ENCODE data around the gene WNT3A. TPM values are rescaled to one million over a fixed set of nuclear protein-coding genes. Genes with fewer than 3 reads are reported as not detected.
"Not testable (repeated sequence)": the region's sequence is repeated elsewhere in the genome, so short reads cannot be mapped to it uniquely, and the experiment has no call there.

Gene WNT3A
- total RNA-seq, 2 experiments from 2014 or later, result not detected

DNA sequence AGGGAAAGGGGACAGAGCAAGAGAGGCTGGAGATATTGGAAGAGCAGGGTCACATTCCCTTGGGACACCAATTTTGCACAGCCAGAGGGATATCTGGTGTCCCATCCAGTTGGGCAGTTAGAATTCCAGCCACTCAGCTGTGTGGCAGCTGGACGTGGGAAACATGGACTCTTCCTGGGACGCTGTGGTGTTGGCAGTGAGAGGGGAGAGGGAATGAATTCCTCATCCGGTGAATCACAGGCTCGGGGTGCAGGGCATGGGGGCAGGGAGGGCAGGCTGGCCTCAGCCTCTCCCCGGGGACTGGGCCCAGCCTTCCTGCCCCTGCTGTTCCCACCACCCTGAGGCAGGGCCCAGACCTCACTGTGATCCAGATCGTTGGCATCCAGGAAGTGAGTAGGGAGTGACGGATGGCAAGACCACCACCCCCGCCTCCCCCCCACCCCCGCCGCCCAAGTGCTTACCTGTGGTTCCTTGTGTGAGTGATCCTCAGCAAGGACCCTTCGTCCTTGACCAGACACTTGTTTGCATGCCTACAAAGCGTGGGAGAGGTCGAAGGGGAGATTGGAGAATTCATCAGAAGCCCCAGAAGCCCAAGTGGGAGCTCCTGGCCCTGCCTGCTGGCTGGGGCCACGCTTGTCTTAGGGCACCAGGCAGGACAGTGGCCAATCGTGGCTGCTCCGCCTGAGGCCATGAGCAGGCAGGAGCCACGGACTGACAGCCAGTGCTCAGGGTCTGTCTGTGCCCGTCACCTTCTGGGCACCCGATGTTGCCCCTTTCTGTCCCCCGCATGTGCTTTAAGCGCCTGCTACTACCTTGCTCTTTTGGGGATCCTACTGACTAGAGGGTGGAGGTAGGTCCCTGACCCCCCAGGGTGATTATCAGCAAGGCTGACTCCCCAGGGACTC is 8.7 kb downstream of the WNT3A start:
- no peak overlapping the region for H3K4me3 Mint-ChIP-seq
- H3K27me3 Mint-ChIP-seq, result peaks cover 9% of the 10 kb centered on the region
- H3K36me3 Mint-ChIP-seq, result no peaks in the 10 kb centered on the region
- no peak for DNase-seq
- H3K27ac Mint-ChIP-seq, result no peak overlapping the region
- H3K9me3 Mint-ChIP-seq, result no peaks in the 10 kb centered on the region
- H3K4me1 Mint-ChIP-seq, result no peaks in the 10 kb centered on the region

DNA sequence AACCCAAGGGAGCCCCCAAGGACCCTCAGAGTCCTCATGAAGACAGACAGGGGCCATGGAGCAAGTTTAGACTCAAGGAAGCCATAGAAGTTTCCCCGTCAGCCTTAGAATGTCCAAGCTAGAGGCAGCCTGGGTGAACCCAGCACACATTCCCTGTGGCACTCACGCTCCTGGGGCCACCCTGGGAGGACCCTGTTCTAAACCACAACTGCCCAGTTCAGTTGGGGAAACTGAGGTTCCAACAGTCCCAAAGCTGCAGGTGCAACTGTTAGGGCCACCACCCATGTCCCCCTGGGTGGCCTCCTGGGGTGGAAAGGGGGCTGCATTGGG is 9.3 kb downstream of the WNT3A start:
- H3K4me3 Mint-ChIP-seq, result no peak overlapping the region
- H3K36me3 Mint-ChIP-seq, result no peaks in the 10 kb centered on the region

GRCh38 chr1:228016653-228017355 is 10.0 kb downstream of the WNT3A start:
- H3K27ac Mint-ChIP-seq, result no peak overlapping the region
- peaks cover 6% of the 10 kb centered on the region for H3K27me3 Mint-ChIP-seq
- H3K9me3 Mint-ChIP-seq, result no peaks in the 10 kb centered on the region
- DNase-seq, result no peak
- no peak overlapping the region for H3K4me3 Mint-ChIP-seq
- no peaks in the 10 kb centered on the region for H3K36me3 Mint-ChIP-seq
- H3K4me1 Mint-ChIP-seq, result no peaks in the 10 kb centered on the region

More for the DNA sequence above, 9.3 kb downstream of the WNT3A start:
- no peak for DNase-seq
- Mint-ChIP-seq H3K9me3 (no peaks in the 10 kb centered on the region), H3K27me3 (peaks cover 6% of the 10 kb centered on the region), H3K4me1 (no peaks in the 10 kb centered on the region), H3K27ac (no peak overlapping the region)

GRCh38 chr1:228017356-228018124 is 10.7 kb downstream of the WNT3A start:
- Mint-ChIP-seq H3K9me3 (no peaks in the 10 kb centered on the region), H3K27me3 (peaks cover 6% of the 10 kb centered on the region), H3K4me1 (no peaks in the 10 kb centered on the region), H3K27ac (no peak overlapping the region), H3K4me3 (no peak overlapping the region), H3K36me3 (no peaks in the 10 kb centered on the region)
- no peak for DNase-seq

DNA sequence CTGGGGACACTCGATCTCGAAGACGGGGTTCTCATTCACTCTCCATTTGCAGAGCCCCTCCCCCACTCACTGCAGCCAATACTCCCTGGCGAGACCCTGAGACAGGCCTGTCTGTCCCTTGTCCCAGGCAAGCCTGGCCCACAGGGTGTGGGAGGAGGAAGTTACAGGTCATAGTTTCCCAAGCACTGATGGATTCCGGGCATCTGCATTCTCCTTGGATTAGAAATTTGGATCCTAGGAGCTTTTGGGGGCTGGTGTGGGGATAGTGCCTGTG is 11.3 kb downstream of the WNT3A start:
- Mint-ChIP-seq H3K27ac (no peak overlapping the region), H3K27me3 (peaks cover 5% of the 10 kb centered on the region), H3K4me1 (no peaks in the 10 kb centered on the region), H3K36me3 (no peaks in the 10 kb centered on the region), H3K9me3 (no peaks in the 10 kb centered on the region), H3K4me3 (no peak overlapping the region)
- DNase-seq, result no peak

- Mint-ChIP-seq H3K36me3 (no peaks in the 10 kb centered on the region), H3K9me3 (no peaks in the 10 kb centered on the region), H3K4me1 (no peaks in the 10 kb centered on the region), H3K4me3 (no peak overlapping the region), H3K27ac (no peak overlapping the region), H3K27me3 (peaks cover 3% of the 10 kb centered on the region)
- no peak for DNase-seq
Measured at GRCh38 chr1:228018961-228019721, 12.3 kb downstream of the WNT3A start.

GRCh38 chr1:228019722-228020083 is 12.9 kb downstream of the WNT3A start:
- H3K4me1 Mint-ChIP-seq, H3K27ac Mint-ChIP-seq, H3K27me3 Mint-ChIP-seq, H3K9me3 Mint-ChIP-seq, H3K36me3 Mint-ChIP-seq, H3K4me3 Mint-ChIP-seq, DNase-seq: not testable (repeated sequence)

GRCh38 chr1:228020686-228021354 is 14.0 kb downstream of the WNT3A start:
- Mint-ChIP-seq H3K27me3 (no peaks in the 10 kb centered on the region), H3K36me3 (no peaks in the 10 kb centered on the region), H3K4me3 (no peak overlapping the region), H3K27ac (no peak overlapping the region), H3K4me1 (no peaks in the 10 kb centered on the region), H3K9me3 (no peaks in the 10 kb centered on the region)
- DNase-seq, result no peak

DNA sequence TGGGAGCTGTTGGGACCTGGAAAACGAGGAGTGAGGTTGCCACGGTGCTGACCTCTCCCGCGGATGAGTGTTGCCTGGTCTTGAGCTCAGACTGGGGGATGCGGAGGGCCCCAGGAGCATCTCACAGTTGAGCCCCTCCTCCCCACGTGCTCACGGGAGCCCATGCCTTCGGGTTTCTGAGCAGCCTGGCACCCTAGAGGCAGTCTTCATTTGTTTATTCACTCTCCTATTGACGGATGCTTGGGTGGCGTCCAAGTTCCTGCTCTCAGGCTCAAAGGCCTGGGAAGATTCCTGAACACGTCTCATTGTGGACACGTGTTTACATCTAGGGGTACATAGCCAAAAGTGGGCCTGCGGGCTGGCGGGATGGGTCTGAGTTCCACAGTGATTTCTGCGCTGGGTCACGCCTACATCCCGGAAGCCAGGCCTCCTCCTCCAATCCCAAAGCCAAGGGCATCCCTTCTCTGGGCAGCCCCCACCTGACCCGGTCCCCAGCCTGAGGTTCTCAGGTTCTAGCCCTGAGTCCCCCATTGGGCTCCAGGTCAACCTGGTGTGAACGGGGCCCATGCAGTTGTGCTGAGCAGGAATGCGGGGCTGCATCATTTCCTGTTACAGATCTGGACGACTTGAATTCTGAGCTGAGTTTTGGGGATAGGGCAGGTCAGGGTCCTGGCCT is 14.7 kb downstream of the WNT3A start:
- Mint-ChIP-seq H3K4me3 (no peak overlapping the region), H3K27ac (no peak overlapping the region), H3K27me3 (no peaks in the 10 kb centered on the region), H3K9me3 (no peaks in the 10 kb centered on the region), H3K36me3 (no peaks in the 10 kb centered on the region), H3K4me1 (no peaks in the 10 kb centered on the region)
- DNase-seq, result no peak

- DNase-seq, result no peak
- Mint-ChIP-seq H3K36me3 (no peaks in the 10 kb centered on the region), H3K27ac (no peak overlapping the region), H3K27me3 (peaks cover 9% of the 10 kb centered on the region), H3K4me3 (no peak overlapping the region), H3K4me1 (no peaks in the 10 kb centered on the region), H3K9me3 (no peaks in the 10 kb centered on the region)
Measured at GRCh38 chr1:228022571-228023293, 15.9 kb downstream of the WNT3A start.

DNA sequence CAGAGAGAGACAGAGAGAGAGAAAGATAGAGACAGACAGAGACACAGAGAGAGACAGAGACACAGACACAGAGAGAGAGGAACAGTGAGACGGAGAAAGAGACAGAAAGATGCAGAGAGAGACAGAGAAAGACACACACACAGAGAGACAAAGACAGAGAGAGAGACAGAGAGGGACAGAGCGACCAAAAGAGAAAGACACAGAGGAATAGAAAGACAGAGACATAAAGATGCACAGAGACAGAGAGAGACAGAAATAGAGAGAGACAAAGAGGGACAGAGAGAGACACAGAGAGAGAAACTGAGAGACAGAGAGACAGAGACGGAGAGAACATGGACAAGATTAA is 16.5 kb downstream of the WNT3A start:
- H3K36me3 Mint-ChIP-seq, result no peaks in the 10 kb centered on the region
- peaks cover 10% of the 10 kb centered on the region for H3K27me3 Mint-ChIP-seq
- H3K9me3 Mint-ChIP-seq, result no peaks in the 10 kb centered on the region
- no peak for DNase-seq
- H3K4me3 Mint-ChIP-seq, result no peak overlapping the region
- no peak overlapping the region for H3K27ac Mint-ChIP-seq
- H3K4me1 Mint-ChIP-seq, result no peaks in the 10 kb centered on the region

DNA sequence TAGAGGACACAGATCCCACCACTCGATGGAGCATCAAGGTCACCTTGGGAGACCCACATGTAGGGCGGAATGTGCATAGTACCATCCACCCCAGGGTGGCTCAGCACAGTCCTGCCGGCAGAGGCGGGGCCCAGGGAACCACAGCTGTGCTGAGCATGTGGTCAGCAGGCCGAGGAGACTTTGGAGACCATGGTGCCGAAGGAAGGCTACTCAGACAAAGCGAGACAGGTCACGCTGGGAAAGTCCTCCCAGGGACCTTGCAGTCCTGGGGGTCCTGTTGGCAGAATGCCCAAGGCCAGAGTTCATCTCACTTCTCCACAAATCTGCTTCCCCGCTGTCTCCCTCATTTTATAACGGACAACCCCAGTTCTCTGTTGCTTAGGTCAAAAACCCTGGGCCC is 22.5 kb downstream of the WNT3A start:
- no peak for DNase-seq
- H3K27ac Mint-ChIP-seq, result no peak overlapping the region
- peaks cover 21% of the 10 kb centered on the region for H3K27me3 Mint-ChIP-seq
- H3K9me3 Mint-ChIP-seq, result peaks cover 1% of the 10 kb centered on the region
- H3K36me3 Mint-ChIP-seq, result no peaks in the 10 kb centered on the region
- H3K4me3 Mint-ChIP-seq, result no peak overlapping the region
- no peaks in the 10 kb centered on the region for H3K4me1 Mint-ChIP-seq

DNA sequence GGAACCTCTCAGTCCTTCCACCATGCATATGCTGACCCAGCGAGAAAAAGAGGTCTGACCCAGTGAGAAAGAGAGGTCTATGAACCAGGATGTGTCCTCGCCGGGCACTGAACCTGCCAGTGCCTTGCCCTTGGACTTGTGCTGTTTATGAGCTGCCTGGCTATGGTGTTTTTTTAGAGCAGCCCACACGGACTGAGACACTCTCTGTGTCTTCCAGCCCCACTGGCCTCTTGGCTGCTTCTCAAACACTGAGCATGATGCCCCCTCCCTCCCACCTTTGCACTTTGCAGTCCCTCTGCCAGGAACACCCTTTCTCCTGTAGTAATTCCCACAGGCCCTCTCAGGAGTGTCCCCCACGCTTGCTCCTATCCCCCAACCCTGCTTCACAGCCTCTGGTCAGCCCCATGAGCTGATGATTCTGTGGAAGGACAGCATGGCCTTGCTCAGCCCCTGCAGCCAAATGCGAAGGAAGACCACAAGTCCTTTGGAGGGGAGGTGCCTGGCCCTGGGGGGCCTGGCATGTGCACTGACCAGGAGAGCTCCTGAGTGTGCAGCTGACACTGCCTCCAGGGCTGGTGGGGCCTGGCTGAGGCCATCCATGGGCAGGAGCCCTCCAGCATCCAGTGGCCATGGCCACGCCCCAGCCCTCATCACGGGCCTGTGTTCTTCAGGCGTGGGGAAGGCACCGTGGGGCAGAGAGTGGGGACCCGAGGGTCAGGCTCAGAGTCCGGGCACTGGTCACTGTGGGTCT is 23.8 kb downstream of the WNT3A start:
- Mint-ChIP-seq H3K4me1 (no peaks in the 10 kb centered on the region), H3K27me3 (peaks cover 26% of the 10 kb centered on the region), H3K36me3 (no peaks in the 10 kb centered on the region), H3K9me3 (peaks cover 1% of the 10 kb centered on the region), H3K4me3 (no peak overlapping the region), H3K27ac (no peak overlapping the region)
- DNase-seq, result no peak

Measured in activated naive CD8-positive, alpha-beta T cell treated with anti-CD3 and anti-CD28 coated beads for 36 hours (primary cell).